Cardiac atrium fibroblast (primary cell): ENCODE results near the gene ACTR2. TPM values are rescaled to one million over a fixed set of nuclear protein-coding genes. Genes with fewer than 3 reads are reported as not detected.

ENCODE experiments used
- total RNA-seq: library from RNA; depleted of rRNA; stranded (reverse); fragments of >200 nt; gene quantifications from 2 replicates; pipeline ENCODE4 v1.2.3, GENCODE V29; 2015

ACTR2 gene
- total RNA-seq = 69.3 and 88.5 TPM in 2 replicates

DNA sequence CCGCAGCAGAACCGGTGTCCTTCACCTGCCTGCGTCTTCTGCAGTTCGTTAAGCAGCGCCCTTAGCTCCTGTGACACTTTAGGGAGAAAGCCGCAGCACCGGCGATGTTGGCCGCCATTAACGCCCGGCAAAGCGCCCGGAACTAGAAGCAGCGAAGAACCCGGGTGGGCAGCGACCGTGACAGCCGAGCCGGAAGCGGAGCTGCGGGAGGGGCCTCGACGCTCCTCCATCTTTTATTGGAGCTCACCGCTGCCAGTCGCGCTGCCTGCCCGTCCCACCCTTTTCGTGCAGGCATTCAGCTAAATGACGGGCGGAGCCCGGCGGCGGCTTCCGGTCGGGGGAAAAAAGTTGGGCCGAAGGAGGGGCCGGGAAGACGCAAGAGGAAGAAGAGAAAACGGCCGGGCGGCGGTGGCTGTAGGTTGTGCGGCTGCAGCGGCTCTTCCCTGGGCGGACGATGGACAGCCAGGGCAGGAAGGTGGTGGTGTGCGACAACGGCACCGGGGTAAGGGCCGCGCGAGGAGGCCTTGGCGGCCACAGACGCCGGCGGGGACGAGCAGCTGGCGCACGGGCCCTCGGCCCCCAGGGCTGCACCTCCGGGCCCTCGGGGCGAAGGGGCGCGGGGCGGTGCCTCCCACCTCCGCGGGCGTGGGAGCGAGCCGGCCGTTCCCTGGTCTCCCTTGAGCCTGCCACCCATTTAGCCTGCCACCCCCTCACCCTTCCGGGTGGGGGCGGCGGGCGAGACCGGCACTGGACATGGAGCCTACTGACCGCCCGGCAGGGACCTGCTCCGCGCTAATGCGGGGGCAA lies at the start of gene ACTR2:
ACTR2 (plus strand) TSS at position 376 of the 807 bp plus-strand sequence; CDS start at position 455, 79 bp downstream.

Other genes starting within 250 kb of the ACTR2 start
- gene SLC1A4, start 238.4 kb upstream of the ACTR2 start, total RNA-seq = 20.9 and 22.9 TPM in 2 replicates
- gene CEP68, start 171.4 kb upstream of the ACTR2 start, total RNA-seq = 7.6 and 14.6 TPM in 2 replicates
- gene RAB1A, start 97.7 kb upstream of the ACTR2 start, total RNA-seq = 82.0 and 93.8 TPM in 2 replicates
- gene SPRED2, start 204.8 kb downstream of the ACTR2 start, total RNA-seq = 18.8 and 19.9 TPM in 2 replicates